Ishikawa (cell line): ENCODE data around the gene CCL14.

Experiments
- CEBPB ChIP-seq: IDR thresholded peaks from 2 replicates; pipeline ENCODE4 v1.6.1; 2012
- CREB1 ChIP-seq: IDR thresholded peaks from 2 replicates; pipeline ENCODE4 v1.6.1; 2012; ENCODE audit warnings: low read depth
- EGR1 ChIP-seq: IDR thresholded peaks from 2 replicates; pipeline ENCODE4 v1.6.1; 2012
- EP300 ChIP-seq: IDR thresholded peaks from 2 replicates; pipeline ENCODE4 v1.6.1; 2012; ENCODE audit warnings: borderline replicate concordance
- FOXM1 ChIP-seq: IDR thresholded peaks from 2 replicates; pipeline ENCODE4 v1.6.1; 2012; ENCODE audit warnings: low read depth, borderline replicate concordance
- NFIC ChIP-seq: IDR thresholded peaks from 2 replicates; pipeline ENCODE4 v1.6.1; 2012
- RAD21 ChIP-seq: IDR thresholded peaks from 2 replicates; pipeline ENCODE4 v1.6.1; 2012; ENCODE audit warnings: low read depth
- TAF1 ChIP-seq: IDR thresholded peaks from 2 replicates; pipeline ENCODE4 v1.6.1; 2012; ENCODE audit warnings: low read depth, mild to moderate bottlenecking
- TCF12 ChIP-seq: IDR thresholded peaks from 2 replicates; pipeline ENCODE4 v1.6.1; 2012; ENCODE audit warnings: low read depth
- TEAD4 ChIP-seq: IDR thresholded peaks from 2 replicates; pipeline ENCODE4 v1.6.1; 2012
- YY1 ChIP-seq: IDR thresholded peaks from 2 replicates; pipeline ENCODE4 v1.6.1; 2012; ENCODE audit warnings: low read depth
- ZBTB7A ChIP-seq: IDR thresholded peaks from 2 replicates; pipeline ENCODE4 v1.6.1; 2012; ENCODE audit warnings: low read depth
- TF ChIP-seq, protein P1 (sequence below): IDR thresholded peaks from 2 replicates; pipeline ENCODE4 v1.6.1; 2012; ENCODE audit warnings: low read depth, mild to moderate bottlenecking
- TF ChIP-seq, protein P2 (sequence below): IDR thresholded peaks from 2 replicates; pipeline ENCODE4 v1.6.1; 2012
- TF ChIP-seq, protein P3 (sequence below): IDR thresholded peaks from 2 replicates; pipeline ENCODE4 v1.6.1; 2012

The CCL14 gene

DNA sequence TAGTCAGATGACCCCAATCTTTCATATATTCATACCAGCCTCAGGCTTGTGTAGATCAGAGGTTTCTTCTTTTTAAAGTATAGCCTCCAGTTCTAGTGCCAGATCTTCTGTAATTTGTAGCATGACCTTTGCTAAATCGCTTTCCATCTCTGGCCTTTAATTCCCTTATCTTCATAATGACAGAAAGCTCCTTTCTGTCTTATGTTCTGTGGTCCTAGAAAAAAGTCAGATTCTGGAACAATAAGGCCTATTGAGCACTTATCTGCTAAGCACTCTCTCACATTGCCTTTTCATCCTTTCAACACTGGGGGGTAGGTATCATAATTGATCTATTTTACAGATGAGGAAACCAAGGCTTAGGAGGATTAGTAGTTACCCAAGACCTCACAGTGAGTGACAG lies 14.5 kb downstream of the CCL14 start:
- TF ChIP-seq TEAD4 (no peak), EGR1 (no peak), FOXM1 (no peak), CEBPB (no peak), RAD21 (no peak), YY1 (no peak), EP300 (no peak), TAF1 (no peak), NFIC (no peak), CREB1 (no peak), ZBTB7A (no peak), TCF12 (no peak)
- TF ChIP-seq, protein P1, sequence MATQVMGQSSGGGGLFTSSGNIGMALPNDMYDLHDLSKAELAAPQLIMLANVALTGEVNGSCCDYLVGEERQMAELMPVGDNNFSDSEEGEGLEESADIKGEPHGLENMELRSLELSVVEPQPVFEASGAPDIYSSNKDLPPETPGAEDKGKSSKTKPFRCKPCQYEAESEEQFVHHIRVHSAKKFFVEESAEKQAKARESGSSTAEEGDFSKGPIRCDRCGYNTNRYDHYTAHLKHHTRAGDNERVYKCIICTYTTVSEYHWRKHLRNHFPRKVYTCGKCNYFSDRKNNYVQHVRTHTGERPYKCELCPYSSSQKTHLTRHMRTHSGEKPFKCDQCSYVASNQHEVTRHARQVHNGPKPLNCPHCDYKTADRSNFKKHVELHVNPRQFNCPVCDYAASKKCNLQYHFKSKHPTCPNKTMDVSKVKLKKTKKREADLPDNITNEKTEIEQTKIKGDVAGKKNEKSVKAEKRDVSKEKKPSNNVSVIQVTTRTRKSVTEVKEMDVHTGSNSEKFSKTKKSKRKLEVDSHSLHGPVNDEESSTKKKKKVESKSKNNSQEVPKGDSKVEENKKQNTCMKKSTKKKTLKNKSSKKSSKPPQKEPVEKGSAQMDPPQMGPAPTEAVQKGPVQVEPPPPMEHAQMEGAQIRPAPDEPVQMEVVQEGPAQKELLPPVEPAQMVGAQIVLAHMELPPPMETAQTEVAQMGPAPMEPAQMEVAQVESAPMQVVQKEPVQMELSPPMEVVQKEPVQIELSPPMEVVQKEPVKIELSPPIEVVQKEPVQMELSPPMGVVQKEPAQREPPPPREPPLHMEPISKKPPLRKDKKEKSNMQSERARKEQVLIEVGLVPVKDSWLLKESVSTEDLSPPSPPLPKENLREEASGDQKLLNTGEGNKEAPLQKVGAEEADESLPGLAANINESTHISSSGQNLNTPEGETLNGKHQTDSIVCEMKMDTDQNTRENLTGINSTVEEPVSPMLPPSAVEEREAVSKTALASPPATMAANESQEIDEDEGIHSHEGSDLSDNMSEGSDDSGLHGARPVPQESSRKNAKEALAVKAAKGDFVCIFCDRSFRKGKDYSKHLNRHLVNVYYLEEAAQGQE = no peak
- TF ChIP-seq, protein P2, sequence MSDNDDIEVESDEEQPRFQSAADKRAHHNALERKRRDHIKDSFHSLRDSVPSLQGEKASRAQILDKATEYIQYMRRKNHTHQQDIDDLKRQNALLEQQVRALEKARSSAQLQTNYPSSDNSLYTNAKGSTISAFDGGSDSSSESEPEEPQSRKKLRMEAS = no peak
- TF ChIP-seq, protein P3, sequence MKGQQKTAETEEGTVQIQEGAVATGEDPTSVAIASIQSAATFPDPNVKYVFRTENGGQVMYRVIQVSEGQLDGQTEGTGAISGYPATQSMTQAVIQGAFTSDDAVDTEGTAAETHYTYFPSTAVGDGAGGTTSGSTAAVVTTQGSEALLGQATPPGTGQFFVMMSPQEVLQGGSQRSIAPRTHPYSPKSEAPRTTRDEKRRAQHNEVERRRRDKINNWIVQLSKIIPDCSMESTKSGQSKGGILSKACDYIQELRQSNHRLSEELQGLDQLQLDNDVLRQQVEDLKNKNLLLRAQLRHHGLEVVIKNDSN = no peak

DNA sequence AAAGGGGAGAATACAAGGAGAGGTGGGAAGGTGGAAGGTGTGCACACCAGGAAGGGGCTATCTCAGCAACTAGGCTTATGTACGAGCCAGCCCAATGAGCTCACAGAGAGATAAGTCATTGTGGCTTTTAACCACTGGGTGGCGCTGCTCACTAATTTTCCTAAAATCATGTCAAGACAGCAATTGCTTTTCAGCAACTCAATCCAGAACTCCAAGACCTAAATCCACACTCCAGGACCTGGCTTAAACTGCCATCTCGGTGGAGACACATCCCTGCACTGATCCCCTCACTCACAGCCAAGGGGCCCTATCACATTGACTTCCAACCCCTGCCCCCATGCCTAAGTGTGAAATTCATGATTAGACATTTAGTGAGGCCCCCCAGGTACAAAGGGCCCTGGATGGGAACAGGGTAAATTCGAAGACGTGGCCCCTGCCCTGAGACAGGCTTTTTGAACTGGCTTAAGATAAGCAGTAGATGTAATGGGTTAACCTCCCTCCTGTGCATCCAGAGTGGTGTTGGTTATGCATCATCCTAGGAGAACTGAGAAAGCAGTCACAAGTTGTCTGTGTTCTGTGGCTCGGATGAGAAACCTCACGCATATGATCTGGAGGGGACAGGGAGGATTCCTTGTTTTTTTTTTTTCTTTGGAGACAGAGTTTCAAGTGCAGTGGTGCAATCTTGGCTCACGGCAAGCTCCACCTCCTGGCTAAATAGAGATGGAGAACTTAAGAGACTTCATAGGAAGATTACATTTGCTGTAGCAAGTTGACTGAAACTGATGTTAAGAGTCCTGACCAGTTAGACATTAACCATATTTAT lies 16.8 kb downstream of the CCL14 start:
- TF ChIP-seq RAD21 = peak; percentile 90
- TF ChIP-seq, protein P2 = no peak

DNA sequence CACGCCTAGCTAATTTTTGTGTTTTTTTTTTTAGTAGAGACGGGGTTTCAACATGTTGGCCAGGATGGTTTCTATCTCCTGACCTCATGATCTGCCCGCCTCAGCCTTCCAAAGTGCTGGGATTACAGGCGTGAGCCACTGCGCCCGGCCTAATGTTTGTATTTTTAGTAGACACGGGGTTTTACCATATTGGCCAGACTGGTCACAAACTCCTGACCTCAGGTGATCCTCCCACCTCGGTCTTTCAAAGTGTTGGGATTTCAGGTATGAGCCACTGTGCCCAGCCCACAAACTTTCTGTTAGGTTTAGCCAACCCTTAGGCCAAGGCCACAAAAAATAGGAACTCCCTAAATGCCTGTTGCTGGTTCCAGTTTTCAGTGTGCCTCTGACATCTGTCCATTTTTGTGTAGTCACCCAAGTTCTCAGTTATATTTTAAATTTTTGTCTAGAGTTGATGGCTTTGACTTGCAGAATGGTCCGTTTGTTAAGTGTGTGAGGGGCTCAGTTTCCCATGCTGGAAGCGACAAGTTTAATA lies 17.9 kb downstream of the CCL14 start:
- TF ChIP-seq NFIC = no peak
- TF ChIP-seq ZBTB7A = no peak
- no peak for TF ChIP-seq YY1
- TF ChIP-seq, protein P2 = no peak
- TF ChIP-seq CREB1 = no peak
- no peak for TF ChIP-seq CEBPB
- no peak for TF ChIP-seq EGR1
- no peak for TF ChIP-seq TCF12
- TF ChIP-seq TAF1 = no peak
- TF ChIP-seq, protein P3 = no peak
- no peak for TF ChIP-seq EP300

DNA sequence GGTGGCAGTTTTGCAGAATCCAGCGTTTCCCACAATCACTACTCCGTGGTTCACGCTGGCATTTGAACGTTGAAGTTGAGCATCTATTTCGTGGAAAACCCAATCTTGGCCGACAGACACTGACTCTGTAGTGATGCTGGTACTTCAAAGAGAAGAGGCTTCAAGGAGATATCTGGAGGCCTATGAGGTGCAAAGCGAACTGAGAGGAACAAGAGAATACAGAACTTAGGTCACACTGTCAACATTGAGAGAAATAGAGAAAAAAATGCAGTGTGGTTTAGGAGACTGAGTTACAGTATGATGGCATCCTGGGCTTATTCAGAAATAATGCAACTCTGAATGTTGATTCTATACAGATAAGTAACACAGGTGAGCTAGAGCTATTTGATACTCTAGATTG lies 21.3 kb downstream of the CCL14 start:
- TF ChIP-seq ZBTB7A (no peak), RAD21 (no peak), EGR1 (no peak), TAF1 (no peak), YY1 (no peak), CEBPB (no peak), TCF12 (no peak), EP300 (no peak), CREB1 (no peak)
- TF ChIP-seq, protein P2 = no peak
- TF ChIP-seq, protein P1 = no peak

DNA sequence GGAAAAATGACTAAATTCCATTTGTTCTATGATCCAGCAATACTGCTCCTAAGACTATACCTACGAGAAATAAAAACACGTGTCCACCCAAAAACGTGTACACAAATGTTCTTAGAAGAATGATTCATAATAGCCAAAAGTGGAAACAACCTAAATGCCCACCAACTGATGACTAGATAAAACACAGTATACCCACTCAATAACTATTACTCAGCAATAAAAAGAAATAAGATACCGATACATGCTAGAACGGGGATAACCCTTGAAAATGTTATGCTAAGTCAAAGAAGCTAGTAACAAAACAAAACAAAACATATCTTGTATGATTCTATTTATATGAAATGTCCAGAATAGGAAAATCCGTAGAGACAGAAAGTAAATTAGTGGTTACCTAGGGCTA lies 22.9 kb downstream of the CCL14 start:
- TF ChIP-seq TCF12 = no peak
- no peak for TF ChIP-seq EP300
- TF ChIP-seq RAD21 = no peak
- TF ChIP-seq TAF1 = no peak
- no peak for TF ChIP-seq CEBPB
- TF ChIP-seq, protein P2 = no peak
- no peak for TF ChIP-seq TEAD4
- TF ChIP-seq CREB1 = no peak
- TF ChIP-seq, protein P3 = no peak
- no peak for TF ChIP-seq FOXM1
- TF ChIP-seq, protein P1 = no peak
